HepG2 (cell line): Measurements from ENCODE around the gene USP40. TPM values are rescaled to one million over a fixed set of nuclear protein-coding genes. Genes with fewer than 3 reads are reported as not detected.

ENCODE experiments used
- GABPB1 ChIP-seq: IDR thresholded peaks from 2 replicates; pipeline ENCODE4 v1.6.1; 2016; ENCODE audit warnings: mild to moderate bottlenecking, missing genetic modification reagents, moderate library complexity, missing compliant biosample characterization
- GATAD2A ChIP-seq: IDR thresholded peaks from 2 replicates; pipeline ENCODE4 v1.6.1; 2016
- MTA1 ChIP-seq: sonication (generic); formaldehyde crosslinking; IDR thresholded peaks from 2 replicates; pipeline ENCODE4 v1.4.0; 2020; ENCODE audit warnings: missing genetic modification reagents, mild to moderate bottlenecking, borderline replicate concordance
- NCOA2 ChIP-seq: sonication (generic); formaldehyde crosslinking; IDR thresholded peaks from 2 replicates; pipeline ENCODE4 v1.8.0; 2022; ENCODE audit warnings: inconsistent platforms
- SOX13 ChIP-seq, 3 experiments: fragments of 450-650 bp in 1 of 3; sonication (generic) in 1 of 3; formaldehyde crosslinking in 1 of 3; IDR thresholded peaks in 2 of 3; conservative IDR thresholded peaks in 1 of 3; 2 replicates each; pipeline versions ENCODE4 v1.5.0 to v1.6.1; 2016 to 2020; ENCODE audit warnings: antibody characterized with exemption in 1 of 3, mild to moderate bottlenecking in 1 of 3, missing compliant biosample characterization in 1 of 3, missing genetic modification reagents in 1 of 3, moderate library complexity in 1 of 3
- SOX5 ChIP-seq: IDR thresholded peaks from 2 replicates; pipeline ENCODE4 v1.6.1; 2016; ENCODE audit warnings: borderline replicate concordance
- SOX6 ChIP-seq, 2 experiments: fragments of 450-650 bp in 1 of 2; sonication (generic) in 1 of 2; formaldehyde crosslinking in 1 of 2; IDR thresholded peaks; 2 replicates each; pipeline versions ENCODE4 v1.4.0 to v1.6.1; 2017 to 2020; ENCODE audit warnings: antibody characterized with exemption in 1 of 2, mild to moderate bottlenecking in 1 of 2, missing genetic modification reagents in 1 of 2
- ZBTB38 ChIP-seq: sonication (generic); formaldehyde crosslinking; IDR thresholded peaks from 2 replicates; pipeline ENCODE4 v1.5.1; 2020; ENCODE audit warnings: mild to moderate bottlenecking, missing genetic modification reagents
- ZFX ChIP-seq: sonication (generic); formaldehyde crosslinking; IDR thresholded peaks from 2 replicates; pipeline ENCODE4 v1.4.0; 2020; ENCODE audit warnings: mild to moderate bottlenecking, low read depth, missing genetic modification reagents, moderate library complexity
- ZNF12 ChIP-seq: sonication (generic); formaldehyde crosslinking; IDR thresholded peaks from 2 replicates; pipeline ENCODE4 v1.5.0; 2020; ENCODE audit warnings: missing genetic modification reagents
- ZNF331 ChIP-seq: sonication (generic); formaldehyde crosslinking; IDR thresholded peaks from 2 replicates; pipeline ENCODE4 v1.4.0; 2020; ENCODE audit warnings: missing genetic modification reagents
- ZNF574 ChIP-seq: sonication (generic); formaldehyde crosslinking; IDR thresholded peaks from 2 replicates; pipeline ENCODE4 v1.4.0; 2020; ENCODE audit warnings: missing genetic modification reagents
- polyA plus RNA-seq, 8 experiments: library from polyadenylated mRNA; depleted of rRNA in 3 of 8; stranded (reverse) in 7 of 8; unstranded in 1 of 8; fragments of >200 nt; fragmentation: Illumina TruSeq in 4 of 8; extraction: Trizol in 4 of 8; gene quantifications; 2 replicates each; pipeline versions ENCODE4 v1.2.1 to v1.2.3, GENCODE V29; 2011 to 2016; ENCODE audit warnings: low read depth in 4 of 8, missing spikeins in 1 of 8, mixed read lengths in 1 of 8; ENCODE audit not compliant: insufficient read depth in 1 of 8
- total RNA-seq, 5 experiments: library from RNA; depleted of rRNA; stranded (reverse); fragments of >200 nt; fragmentation: Illumina TruSeq; extraction: Trizol; gene quantifications; 2 replicates each; pipeline ENCODE4 v1.2.3, GENCODE V29; 2016; ENCODE audit warnings: low read depth in 1 of 5
- TF ChIP-seq, protein P1 (sequence below): IDR thresholded peaks from 2 replicates; pipeline ENCODE4 v1.4.0; 2020; ENCODE audit warnings: mild to moderate bottlenecking, missing genetic modification reagents
- TF ChIP-seq, protein P2 (sequence below): sonication (generic); formaldehyde crosslinking; IDR thresholded peaks from 2 replicates; pipeline ENCODE4 v1.8.0; 2023; ENCODE audit warnings: mild to moderate bottlenecking, missing genetic modification reagents
- TF ChIP-seq, protein P3 (sequence below): sonication (generic); formaldehyde crosslinking; IDR thresholded peaks from 2 replicates; pipeline ENCODE4 v1.4.0; 2020; ENCODE audit warnings: missing genetic modification reagents
- TF ChIP-seq, protein P4 (sequence below): IDR thresholded peaks from 2 replicates; pipeline ENCODE4 v1.6.1; 2016; ENCODE audit warnings: missing compliant biosample characterization, missing genetic modification reagents, borderline replicate concordance

The USP40 gene
- total and polyA plus RNA-seq, 2 of the 13 experiments (the other 11 are each of a cell fraction or from before 2014, with no cell fraction given), result 41.0 to 46.3 TPM

- TF ChIP-seq, protein P1, sequence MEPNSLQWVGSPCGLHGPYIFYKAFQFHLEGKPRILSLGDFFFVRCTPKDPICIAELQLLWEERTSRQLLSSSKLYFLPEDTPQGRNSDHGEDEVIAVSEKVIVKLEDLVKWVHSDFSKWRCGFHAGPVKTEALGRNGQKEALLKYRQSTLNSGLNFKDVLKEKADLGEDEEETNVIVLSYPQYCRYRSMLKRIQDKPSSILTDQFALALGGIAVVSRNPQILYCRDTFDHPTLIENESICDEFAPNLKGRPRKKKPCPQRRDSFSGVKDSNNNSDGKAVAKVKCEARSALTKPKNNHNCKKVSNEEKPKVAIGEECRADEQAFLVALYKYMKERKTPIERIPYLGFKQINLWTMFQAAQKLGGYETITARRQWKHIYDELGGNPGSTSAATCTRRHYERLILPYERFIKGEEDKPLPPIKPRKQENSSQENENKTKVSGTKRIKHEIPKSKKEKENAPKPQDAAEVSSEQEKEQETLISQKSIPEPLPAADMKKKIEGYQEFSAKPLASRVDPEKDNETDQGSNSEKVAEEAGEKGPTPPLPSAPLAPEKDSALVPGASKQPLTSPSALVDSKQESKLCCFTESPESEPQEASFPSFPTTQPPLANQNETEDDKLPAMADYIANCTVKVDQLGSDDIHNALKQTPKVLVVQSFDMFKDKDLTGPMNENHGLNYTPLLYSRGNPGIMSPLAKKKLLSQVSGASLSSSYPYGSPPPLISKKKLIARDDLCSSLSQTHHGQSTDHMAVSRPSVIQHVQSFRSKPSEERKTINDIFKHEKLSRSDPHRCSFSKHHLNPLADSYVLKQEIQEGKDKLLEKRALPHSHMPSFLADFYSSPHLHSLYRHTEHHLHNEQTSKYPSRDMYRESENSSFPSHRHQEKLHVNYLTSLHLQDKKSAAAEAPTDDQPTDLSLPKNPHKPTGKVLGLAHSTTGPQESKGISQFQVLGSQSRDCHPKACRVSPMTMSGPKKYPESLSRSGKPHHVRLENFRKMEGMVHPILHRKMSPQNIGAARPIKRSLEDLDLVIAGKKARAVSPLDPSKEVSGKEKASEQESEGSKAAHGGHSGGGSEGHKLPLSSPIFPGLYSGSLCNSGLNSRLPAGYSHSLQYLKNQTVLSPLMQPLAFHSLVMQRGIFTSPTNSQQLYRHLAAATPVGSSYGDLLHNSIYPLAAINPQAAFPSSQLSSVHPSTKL (CRISPR knock-in tag), result peak; percentile 53; the same call in 1 of the 2 replicates
- TF ChIP-seq SOX6 (IDR thresholded peaks at IDR 0.05), result no peak
- TF ChIP-seq SOX6 (CRISPR knock-in tag; IDR thresholded peaks at IDR 0.05), result peak; percentile 86
- TF ChIP-seq, protein P2, sequence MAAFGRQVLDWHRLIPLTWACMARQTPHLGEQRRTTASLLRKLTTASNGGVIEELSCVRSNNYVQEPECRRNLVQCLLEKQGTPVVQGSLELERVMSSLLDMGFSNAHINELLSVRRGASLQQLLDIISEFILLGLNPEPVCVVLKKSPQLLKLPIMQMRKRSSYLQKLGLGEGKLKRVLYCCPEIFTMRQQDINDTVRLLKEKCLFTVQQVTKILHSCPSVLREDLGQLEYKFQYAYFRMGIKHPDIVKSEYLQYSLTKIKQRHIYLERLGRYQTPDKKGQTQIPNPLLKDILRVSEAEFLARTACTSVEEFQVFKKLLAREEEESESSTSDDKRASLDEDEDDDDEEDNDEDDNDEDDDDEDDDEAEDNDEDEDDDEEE (CRISPR knock-in tag), result no peak
- TF ChIP-seq ZNF574, result 0 out of 2 replicates have a peak, but pooled peaks have one; percentile 9
- peak; percentile 84 for TF ChIP-seq SOX13 (IDR thresholded peaks at IDR 0.05)
- TF ChIP-seq SOX13 (CRISPR knock-in tag; conservative IDR thresholded peaks at IDR 0.05 in 1 of 2, IDR thresholded peaks at IDR 0.05 in 1 of 2), result peak in 1 of 2 experiments; percentile 80; a peak in 2 of 4 replicates
- peak; percentile 17; the same call in 1 of the 2 replicates for TF ChIP-seq ZFX (CRISPR knock-in tag)
- peak; percentile 58; the same call in 1 of the 2 replicates for TF ChIP-seq GATAD2A (CRISPR knock-in tag)
- TF ChIP-seq ZNF12, result peak; percentile 95
- peak; percentile 37; the same call in 1 of the 2 replicates for TF ChIP-seq GABPB1
- TF ChIP-seq, protein P3, sequence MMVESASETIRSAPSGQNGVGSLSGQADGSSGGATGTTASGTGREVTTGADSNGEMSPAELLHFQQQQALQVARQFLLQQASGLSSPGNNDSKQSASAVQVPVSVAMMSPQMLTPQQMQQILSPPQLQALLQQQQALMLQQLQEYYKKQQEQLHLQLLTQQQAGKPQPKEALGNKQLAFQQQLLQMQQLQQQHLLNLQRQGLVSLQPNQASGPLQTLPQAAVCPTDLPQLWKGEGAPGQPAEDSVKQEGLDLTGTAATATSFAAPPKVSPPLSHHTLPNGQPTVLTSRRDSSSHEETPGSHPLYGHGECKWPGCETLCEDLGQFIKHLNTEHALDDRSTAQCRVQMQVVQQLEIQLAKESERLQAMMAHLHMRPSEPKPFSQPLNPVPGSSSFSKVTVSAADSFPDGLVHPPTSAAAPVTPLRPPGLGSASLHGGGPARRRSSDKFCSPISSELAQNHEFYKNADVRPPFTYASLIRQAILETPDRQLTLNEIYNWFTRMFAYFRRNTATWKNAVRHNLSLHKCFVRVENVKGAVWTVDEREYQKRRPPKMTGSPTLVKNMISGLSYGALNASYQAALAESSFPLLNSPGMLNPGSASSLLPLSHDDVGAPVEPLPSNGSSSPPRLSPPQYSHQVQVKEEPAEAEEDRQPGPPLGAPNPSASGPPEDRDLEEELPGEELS (CRISPR knock-in tag), result peak; percentile 63
- peak; percentile 46; the same call in 1 of the 2 replicates for TF ChIP-seq NCOA2
- TF ChIP-seq SOX5, result peak; percentile 86
- TF ChIP-seq MTA1 (CRISPR knock-in tag), result 0 out of 2 replicates have a peak, but pooled peaks have one; percentile 36
- TF ChIP-seq ZBTB38 (CRISPR knock-in tag), result peak; percentile 95; the same call in 1 of the 2 replicates
- peak; percentile 8; the same call in 1 of the 2 replicates for TF ChIP-seq ZNF331 (CRISPR knock-in tag)
- TF ChIP-seq, protein P4, sequence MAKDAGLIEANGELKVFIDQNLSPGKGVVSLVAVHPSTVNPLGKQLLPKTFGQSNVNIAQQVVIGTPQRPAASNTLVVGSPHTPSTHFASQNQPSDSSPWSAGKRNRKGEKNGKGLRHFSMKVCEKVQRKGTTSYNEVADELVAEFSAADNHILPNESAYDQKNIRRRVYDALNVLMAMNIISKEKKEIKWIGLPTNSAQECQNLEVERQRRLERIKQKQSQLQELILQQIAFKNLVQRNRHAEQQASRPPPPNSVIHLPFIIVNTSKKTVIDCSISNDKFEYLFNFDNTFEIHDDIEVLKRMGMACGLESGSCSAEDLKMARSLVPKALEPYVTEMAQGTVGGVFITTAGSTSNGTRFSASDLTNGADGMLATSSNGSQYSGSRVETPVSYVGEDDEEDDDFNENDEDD (CRISPR knock-in tag), result peak; percentile 33; the same call in 1 of the 2 replicates
Observed at GRCh38 chr2:233460726-233461441, 105.7 kb downstream of the USP40 start (continued).
